GM21529 (cell line): ENCODE data around the gene RGL4.

Experiments
- ATAC-seq: cut with Tn5 transposase; IDR thresholded peaks from one replicate; pipeline ENCODE4 v1.9.1; 2021; ENCODE audit not compliant: unreplicated experiment

Gene RGL4

GRCh38 chr22:23678133-23678532, 12.7 kb upstream of the RGL4 start:
- ATAC-seq = no peak

GRCh38 chr22:23681026-23681809, 9.6 kb upstream of the RGL4 start:
- no peak for ATAC-seq

GRCh38 chr22:23682077-23682476, 8.7 kb upstream of the RGL4 start:
- ATAC-seq = no peak

GRCh38 chr22:23682827-23683355, 7.9 kb upstream of the RGL4 start:
- no peak for ATAC-seq

GRCh38 chr22:23683545-23683944, 7.3 kb upstream of the RGL4 start:
- no peak for ATAC-seq

- no peak for ATAC-seq
Measured at GRCh38 chr22:23684026-23684425, 6.8 kb upstream of the RGL4 start.

GRCh38 chr22:23684561-23685031, 6.2 kb upstream of the RGL4 start:
- no peak for ATAC-seq

- no peak for ATAC-seq
Measured at GRCh38 chr22:23685205-23685784, 5.5 kb upstream of the RGL4 start.

- no peak for ATAC-seq
Measured at GRCh38 chr22:23686416-23687024, 4.3 kb upstream of the RGL4 start.

GRCh38 chr22:23688121-23688520, 2.7 kb upstream of the RGL4 start:
- no peak for ATAC-seq

GRCh38 chr22:23688571-23688970, 2.2 kb upstream of the RGL4 start:
- no peak for ATAC-seq

GRCh38 chr22:23689414-23689813, 1.4 kb upstream of the RGL4 start:
- no peak for ATAC-seq

GRCh38 chr22:23691748-23692423, 1.1 kb downstream of the RGL4 start:
- ATAC-seq = no peak

GRCh38 chr22:23692598-23693291, 1.9 kb downstream of the RGL4 start:
- no peak for ATAC-seq

GRCh38 chr22:23693979-23694680, 3.3 kb downstream of the RGL4 start:
- ATAC-seq = no peak

- no peak for ATAC-seq
Measured at GRCh38 chr22:23695141-23695540, 4.3 kb downstream of the RGL4 start.

- no peak for ATAC-seq
Measured at GRCh38 chr22:23695571-23696325, 4.9 kb downstream of the RGL4 start.

GRCh38 chr22:23696326-23696851, 5.6 kb downstream of the RGL4 start:
- peak; percentile 88 for ATAC-seq
